HL-60 (cell line): ENCODE measurements around the gene IGSF6.

ENCODE experiments used
- GABPA ChIP-seq: IDR thresholded peaks from 2 replicates; pipeline ENCODE4 v1.6.1; 2012; ENCODE audit warnings: low read depth
- POLR2AphosphoS5 ChIP-seq: IDR thresholded peaks from 2 replicates; pipeline ENCODE4 v1.6.1; 2012; ENCODE audit warnings: low read depth
- SPI1 ChIP-seq: IDR thresholded peaks from 2 replicates; pipeline ENCODE4 v1.6.1; 2012; ENCODE audit warnings: low read depth, mild to moderate bottlenecking, borderline replicate concordance
- TF ChIP-seq, protein P1 (sequence below): IDR thresholded peaks from one replicate; pipeline ENCODE4 v1.5.1; 2011; ENCODE audit warnings: low read length, control low read depth, inconsistent platforms; ENCODE audit not compliant: insufficient read depth

DNA sequence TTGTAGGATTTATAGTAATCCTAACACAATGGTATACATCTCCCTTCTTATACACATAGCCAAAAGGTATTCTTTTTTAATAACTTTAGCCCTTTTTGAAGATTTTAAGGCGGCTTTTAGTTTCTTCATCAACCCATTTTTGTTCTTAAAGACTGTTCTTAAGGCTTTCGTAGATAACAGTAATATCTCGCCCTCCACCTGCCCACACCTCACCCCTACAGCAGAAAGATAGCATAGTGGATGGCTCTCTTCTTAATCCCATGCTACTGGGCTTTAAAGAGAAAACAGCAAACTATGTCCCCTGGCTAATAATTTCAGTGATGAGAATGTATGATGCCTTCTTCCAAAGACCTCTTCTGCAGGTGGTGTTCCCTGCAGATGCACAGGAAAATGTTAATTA is 8.6 kb downstream of the IGSF6 start:
- TF ChIP-seq, protein P1, sequence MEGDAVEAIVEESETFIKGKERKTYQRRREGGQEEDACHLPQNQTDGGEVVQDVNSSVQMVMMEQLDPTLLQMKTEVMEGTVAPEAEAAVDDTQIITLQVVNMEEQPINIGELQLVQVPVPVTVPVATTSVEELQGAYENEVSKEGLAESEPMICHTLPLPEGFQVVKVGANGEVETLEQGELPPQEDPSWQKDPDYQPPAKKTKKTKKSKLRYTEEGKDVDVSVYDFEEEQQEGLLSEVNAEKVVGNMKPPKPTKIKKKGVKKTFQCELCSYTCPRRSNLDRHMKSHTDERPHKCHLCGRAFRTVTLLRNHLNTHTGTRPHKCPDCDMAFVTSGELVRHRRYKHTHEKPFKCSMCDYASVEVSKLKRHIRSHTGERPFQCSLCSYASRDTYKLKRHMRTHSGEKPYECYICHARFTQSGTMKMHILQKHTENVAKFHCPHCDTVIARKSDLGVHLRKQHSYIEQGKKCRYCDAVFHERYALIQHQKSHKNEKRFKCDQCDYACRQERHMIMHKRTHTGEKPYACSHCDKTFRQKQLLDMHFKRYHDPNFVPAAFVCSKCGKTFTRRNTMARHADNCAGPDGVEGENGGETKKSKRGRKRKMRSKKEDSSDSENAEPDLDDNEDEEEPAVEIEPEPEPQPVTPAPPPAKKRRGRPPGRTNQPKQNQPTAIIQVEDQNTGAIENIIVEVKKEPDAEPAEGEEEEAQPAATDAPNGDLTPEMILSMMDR = no peak
- no peak for TF ChIP-seq POLR2AphosphoS5
- TF ChIP-seq SPI1 = no peak
- TF ChIP-seq GABPA = no peak
